COLO829 (cell line): Measurements from ENCODE around the gene SUPV3L1.
A peak's percentile ranks its signal among the peaks of the same experiment; 100 is the strongest.
"Not testable (repeated sequence)": the region's sequence is repeated elsewhere in the genome, so short reads cannot be mapped to it uniquely, and the experiment has no call there.

Experiments
- DNase-seq: peaks from one replicate; pipeline ENCODE4 v3.0.0; 2012; ENCODE audit warnings: low spot score

The SUPV3L1 gene

DNA sequence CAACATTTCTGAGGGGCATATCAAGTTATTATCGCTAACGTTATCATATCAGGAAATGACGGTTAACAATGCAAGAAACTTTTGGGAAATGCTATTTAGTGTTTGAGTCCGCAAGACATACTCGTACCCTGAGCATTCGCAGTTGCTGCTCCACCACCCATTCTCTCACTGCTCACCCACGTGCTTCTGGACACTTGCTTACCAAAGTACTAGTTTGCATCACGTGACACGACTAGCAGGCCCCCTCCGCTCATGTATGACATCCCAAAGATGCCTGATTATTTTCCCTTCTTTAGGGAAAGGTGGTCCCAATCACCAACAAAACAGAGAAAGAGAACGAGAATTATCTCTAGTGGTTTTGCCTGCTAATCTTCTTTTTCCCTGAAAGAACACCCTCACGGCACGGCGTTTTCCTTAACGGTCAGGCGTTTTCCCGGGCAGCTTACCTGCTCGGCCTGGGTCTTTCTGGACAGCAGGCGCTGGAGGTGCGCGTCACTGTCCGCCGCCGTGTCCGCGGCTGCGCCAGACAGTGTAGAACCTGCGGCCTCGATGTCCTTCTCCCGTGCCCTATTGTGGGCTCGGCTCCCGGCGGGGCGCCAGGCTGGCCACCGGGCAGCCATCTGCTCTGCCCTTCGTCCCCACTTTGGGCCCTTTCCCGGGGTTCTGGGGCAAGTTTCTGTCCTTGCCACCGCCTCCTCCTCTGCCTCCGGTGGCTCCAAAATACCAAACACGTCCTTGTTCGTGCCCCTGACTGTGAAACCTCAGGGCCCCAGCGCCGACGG is at the start of gene SUPV3L1:
Gene SUPV3L1, plus strand, starts transcription at position 492 of the 782 bp plus-strand sequence. Its CDS starts 58 bp downstream, at position 550.
- DNase-seq: peak; percentile 86

DNA sequence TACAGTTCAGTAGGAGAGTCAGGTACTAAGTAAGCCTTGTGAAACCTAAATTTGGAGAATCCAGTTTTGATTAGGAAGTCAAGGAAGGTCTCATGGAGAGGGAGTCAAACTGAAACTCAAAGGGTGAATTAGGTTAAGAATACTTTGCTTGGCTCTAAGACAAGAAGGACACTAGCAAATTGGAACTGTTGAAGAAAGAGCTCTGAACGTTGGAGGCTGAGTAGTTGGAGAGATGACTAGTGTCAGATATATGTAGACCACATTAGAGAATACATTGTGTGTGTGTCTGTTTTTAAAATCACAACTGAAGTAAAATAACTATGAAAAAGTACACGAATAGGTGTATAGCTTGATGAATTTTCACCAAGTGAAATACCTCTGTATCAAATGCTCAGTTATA is 49.8 kb upstream of the SUPV3L1 start:
- no peak for DNase-seq

DNA sequence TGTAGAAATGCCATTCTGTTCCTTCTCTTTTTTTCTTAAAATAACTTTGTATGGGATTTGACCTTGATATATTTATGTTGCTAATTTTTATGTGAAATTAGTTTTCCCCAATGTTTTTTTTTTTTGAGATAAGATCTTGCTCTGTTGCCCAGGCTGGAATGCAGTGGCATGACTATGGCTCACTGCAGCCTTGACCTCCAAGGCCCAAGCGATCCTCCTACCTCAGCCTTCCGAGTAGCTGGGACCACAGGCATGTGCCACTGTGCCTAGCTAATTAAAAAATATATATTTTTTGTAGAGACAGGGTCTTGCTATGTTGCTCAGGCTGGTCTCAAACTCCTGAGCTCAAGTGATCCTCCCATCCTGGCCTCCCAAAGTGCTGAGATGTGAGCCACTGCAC is 40.1 kb upstream of the SUPV3L1 start:
- no peak for DNase-seq

DNA sequence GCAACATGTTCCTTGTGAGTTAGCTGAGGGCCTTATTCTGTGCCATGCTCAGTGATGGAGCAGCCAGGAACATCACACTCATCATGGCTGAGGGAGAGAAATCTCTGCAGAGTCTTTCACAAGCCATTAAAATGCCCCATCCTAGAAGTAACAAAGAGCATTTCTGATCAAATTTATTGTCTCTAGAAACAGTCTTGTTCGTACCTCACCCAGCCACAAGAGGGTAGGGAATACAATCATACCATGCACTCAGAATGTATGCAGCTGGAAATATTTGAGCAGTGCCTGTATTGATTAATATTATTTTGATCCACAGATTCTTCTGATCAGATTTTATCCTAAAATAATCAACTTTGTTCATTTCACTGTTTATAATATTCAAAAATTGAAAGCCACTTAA is 38.7 kb upstream of the SUPV3L1 start:
- DNase-seq: no peak

DNA sequence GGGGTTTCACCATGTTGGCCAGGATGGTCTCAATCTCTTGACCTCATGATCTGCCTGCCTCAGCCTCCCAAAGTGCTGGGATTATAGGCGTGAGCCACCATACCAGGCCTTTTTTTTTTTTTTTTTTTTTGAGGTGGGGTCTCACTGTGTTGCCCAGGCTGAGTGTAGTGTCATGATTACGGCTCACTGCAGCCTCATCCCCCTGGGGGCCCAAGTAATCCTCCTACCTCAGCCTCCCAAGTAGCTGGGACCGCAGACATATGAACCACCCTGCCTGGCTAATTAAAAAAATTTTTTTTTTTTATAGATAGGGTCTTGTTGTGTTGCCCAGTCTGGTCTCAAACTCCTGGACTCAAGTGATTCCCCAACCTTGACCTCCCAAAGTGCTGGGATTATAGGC is 38.0 kb upstream of the SUPV3L1 start:
- not testable (repeated sequence) for DNase-seq

DNA sequence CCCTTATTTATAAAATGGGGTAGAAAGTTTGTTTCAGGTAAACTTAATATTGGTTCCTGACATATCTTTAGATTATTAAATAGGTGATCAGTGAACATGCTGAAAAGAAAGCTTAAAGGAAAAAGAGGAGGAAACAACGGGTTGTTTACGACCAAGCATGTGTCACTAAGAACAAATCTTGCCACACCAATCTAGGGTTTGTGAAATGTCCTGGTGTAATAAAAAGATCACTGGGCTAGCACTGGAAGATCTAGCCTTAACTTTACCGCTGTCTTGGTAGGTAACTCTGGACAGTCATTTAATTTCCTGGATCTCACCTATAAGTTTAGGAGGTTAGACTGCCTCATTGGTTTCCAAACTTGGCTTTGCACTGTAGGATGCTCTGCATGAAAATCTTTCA is 37.1 kb upstream of the SUPV3L1 start:
- no peak for DNase-seq

DNA sequence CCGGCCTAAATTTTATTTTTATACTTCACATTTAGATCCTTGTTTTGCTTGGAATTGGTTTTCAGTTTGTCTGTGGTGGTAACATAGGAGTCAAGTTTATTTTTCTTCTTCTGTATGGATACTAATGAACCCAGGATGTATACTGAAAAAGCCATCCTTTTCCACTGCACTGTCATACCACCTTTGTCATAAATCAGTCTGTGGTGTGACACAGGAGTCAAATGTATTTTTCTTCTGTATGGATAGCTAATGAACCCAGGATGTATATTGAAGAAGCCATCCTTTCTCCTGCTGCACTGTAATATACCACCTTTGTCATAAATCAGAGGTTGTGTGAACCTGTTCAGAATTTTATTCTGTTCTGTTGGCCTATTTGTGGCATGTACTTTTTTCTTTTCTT is 34.7 kb upstream of the SUPV3L1 start:
- DNase-seq: no peak

DNA sequence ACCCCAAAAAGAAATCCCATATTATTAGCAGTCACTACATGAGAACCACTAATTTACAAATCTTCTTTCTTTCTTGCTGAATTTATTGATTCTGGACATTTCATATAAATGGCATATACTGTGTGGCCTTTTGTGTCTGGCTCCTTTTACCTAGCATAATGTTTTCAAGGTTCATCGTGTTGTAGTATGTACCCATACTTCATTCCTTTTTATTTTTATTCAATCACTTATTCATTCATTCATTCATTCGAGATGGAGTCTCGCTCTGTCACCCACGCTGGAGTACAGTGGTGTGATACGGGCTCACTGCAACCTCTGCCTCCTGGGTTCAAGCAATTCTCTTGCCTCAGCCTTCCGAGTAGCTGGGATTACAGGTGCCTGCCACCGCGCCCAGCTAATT is 34.2 kb upstream of the SUPV3L1 start:
- no peak for DNase-seq

DNA sequence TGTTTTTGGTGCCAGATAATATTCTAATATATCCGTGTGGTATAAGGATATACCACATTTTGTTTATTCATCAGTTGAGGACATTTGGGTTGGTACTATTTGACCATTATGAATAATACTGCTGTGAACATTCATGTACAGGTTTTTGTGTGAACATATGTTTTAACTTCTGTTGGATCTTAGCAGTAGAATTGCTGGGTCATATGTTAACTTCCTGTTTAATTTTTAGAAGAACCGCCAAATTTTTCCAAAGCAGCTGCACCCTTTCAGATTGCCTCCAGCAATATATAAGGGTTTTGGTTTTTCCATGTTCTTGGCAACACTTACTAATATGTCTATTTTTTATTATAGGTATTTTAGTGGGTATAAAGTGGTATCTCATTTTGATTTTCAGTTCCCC is 33.3 kb upstream of the SUPV3L1 start:
- no peak for DNase-seq

DNA sequence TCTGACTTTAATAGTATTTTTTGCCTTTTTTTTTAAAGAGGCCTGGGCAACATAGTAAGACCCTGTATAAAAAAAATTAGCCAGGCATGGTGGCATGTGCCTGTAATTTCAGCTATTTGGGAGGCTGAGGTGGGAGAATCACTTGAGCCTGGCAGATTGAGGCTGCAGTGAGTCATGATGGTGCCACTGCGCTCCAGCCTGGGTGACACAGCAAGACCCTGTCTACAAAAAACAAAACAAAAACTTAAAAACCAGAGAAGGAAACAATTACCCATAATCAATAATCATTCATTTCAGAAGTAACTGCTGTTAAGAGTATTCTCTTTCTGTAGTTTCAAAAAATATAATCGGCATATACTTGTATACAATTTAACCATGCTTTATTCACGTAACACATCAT is 28.1 kb upstream of the SUPV3L1 start:
- no peak for DNase-seq

DNA sequence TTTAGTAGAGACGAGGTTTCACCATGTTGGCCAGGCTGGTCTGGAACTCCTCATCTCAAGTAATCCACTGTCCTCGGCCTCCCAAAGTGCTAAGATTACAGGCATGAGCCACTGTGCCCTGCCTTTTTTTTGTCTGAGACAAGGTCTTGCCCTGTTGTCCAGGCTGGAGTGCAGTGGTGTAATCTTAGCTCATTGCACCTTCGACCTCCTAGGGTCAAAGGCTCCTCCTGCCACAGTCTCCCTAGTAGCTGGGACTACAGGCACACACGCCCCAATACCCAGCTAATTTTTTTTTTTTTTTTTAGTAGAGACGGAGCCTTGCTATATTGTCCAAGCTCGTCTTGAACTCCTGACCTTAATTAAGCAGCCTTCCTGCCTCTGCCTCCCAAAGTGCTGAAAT is 26.8 kb upstream of the SUPV3L1 start:
- DNase-seq: no peak

DNA sequence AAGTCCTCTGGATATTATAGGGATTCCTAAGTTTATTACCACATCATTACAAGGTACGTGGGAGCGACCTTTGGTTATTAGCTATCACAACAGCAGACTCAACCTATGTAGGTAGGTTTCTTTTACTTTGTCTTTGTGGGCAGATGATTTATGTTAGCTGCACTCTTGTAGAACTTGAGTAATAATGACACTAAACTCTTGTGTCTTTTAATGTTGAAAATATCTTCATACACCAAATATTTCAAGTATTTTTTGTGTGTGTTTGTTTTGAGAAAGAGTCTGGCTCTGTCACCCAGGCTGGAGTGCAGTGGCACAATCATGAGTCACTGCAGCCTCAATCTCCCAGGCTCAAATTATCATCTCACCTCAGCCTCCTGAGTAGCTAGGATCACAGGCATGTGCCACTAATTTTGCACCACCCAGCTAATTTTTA is 19.2 kb upstream of the SUPV3L1 start:
- no peak for DNase-seq

DNA sequence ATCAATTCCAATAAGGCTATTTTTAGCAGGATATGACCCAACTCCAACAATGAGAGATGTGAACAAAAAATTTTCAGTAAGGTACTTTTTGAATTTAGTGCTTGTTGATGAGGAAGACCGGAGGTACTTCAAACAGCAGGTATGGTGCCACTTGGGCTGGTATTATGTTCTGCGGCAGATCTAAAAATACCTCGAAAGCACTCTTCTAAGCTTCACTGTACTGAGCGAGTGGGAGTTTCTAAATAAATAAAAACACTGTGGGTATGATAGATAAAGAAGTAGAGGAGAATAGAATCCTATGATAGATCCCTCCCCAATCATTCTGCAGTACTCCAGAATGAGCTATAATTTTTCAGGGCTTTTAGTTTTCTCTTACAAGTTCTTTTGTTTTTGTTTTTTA is 11.5 kb upstream of the SUPV3L1 start:
- no peak for DNase-seq

DNA sequence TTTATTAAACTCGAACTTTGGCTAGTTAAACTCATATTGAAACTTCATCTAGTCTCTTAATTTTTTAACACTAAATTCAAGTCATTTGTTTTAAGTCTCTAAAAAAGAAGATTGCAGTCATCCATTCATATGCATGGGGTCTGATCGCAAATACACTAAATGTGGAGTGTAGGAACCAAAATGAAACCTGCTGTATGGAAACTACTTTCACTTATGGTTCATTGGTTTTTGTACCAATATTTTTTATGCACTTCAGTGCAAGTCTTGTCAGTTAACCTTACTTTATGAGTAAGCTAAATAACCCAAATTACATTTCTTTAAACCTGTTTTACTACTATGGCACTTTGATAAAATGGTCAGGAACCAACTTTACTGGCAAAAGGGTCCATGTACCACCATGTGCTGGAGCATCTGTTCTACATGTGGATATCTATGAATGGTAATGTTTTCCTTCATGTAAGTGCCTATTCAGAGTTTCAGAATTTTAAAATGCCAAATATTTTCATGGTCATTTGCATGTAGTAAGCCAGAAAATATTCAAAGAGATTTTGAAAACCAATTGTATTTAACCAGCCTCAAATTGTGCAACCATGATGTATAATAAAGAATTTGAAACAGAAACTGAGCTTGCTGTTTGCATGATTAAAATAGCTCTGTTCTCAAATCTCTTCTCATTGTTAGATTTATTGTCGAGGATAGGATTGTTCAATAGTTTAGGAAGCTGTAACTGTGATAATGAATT is 7.6 kb upstream of the SUPV3L1 start:
- DNase-seq: no peak

DNA sequence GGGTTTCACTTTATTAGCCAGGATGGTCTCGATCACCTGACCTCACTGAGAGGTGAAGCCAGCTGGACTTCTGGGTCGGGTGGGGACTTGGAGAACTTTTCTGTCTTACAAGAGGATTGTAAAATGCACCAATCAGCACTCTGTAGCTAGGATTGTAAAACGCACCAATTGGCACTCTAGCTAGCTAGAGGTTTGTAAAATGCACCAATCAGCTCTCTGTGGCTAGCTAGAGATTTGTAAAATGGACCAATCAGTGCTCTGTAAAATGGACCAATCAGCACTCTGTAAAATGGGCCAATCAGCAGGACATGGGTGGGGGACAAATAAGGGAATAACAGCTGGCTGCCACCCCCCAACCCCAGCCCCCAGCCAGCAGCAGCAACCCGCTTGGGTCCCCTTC is 4.7 kb upstream of the SUPV3L1 start:
- not testable (repeated sequence) for DNase-seq

DNA sequence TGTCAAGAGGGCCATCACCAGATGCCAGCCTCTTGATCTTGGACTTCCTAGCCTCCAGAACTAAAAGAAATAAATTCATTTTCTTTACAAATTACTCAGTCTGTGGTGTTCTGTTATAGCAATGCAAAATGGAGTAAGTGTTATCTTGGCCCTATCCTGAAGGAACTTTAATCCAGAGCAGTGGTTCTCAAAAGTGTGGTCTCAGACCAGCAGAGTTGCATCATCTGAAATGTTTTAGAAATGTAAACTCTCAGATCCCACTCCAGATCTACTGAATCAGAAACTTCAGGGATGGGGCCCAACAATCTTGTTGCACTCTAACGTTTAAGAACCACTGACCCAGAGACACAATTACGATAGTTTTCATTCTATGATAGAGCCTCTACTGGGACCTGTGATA is 3.2 kb upstream of the SUPV3L1 start:
- DNase-seq: no peak

DNA sequence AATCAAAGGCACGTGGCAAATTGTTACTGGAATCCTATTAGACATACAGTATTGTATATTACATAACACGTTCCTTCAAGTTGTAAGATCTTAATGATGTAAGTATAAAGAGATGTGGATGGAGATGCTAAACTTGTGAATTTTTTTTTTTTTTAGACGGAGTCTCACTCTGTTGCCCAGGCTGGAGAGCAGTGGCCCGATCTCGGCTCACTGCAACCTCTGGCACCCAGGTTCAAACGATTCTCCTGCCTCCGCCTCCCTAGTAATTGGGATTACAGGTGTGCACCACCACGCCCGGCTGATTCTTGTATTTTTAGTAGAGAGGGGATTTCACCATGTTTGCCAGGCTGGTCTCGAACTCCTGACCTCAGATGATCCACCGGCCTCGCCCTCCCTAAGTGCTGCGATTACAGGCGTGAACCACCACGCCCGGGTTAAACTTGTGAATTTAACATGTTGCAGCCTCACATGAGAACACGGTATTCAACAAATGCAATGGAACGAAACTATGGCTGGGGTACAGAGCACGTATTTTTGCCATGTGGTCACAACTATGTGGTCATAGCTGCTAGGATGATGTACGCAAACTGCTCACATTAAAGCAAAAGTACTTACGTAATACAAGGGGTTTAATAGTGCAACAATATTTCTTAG is 818 bp upstream of the SUPV3L1 start:
- peak; percentile 21 for DNase-seq

DNA sequence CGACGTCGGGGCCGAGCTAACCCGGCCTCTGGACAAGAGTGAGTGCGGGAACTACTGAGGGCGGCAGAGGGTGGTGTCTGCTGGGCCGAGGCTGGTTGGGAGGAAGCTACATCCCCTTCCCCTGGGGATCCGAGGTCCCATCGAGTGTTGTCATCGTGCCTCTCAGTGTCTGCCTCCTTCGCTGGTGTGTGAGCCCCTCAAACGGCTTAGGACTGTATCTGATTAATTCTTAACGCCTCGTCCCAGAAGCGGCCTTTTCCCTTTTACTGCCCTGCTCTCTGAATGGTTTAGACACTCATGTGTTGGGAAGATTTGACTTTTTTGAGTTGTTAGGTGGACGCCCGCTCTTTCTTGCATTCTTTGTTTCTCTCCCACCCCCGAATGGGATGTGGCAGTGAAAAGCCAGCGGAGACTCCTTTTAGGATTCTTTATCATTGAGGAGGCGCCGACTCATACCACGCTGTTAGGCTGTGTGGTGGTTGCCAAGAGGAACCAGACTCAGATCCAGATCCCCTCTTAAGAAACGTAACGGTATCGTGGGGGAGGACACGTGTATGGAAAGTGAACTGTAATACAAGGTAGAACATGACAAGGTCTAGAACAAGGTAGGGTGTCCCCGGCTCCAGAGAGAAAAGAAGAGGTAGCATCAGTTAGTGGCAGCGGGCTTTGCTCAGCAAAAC is 631 bp downstream of the SUPV3L1 start:
- DNase-seq: no peak

DNA sequence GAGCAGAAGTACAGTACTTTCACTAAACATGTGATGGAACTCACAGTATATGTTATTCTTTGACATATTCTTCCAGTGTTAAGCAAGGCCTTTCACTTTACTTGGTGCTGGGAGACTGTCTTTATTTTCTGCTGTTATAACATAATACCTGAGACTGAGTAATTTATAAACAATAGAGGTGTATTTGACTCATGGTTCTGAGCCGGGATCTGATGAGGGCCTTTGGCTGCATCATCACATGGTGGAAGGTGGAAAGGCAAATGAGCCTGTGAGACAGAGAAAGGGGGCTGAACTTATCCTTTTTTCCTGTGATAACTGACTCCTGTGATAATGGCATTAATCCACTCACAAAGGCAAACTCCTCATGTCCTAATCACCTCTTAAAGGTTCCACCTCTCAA is 1.4 kb downstream of the SUPV3L1 start:
- no peak for DNase-seq

DNA sequence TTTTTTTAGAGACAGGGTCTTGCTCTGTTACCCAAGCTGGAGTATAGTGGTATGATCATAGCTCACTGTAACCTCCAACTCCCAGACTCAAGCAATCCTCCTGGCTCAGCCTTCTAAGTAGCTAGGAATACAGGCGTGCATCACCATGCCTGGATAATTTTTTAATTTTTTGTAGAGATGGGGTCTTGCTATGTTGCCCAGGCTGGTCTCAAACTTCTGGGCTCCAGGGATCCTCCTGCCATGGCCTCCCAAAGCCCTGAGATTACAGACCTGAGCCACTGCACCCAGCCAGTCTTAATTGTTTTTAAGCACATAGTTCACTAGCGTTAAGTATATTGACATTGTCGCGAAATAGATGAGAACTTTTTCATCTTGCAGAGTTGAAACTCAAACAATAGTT is 2.0 kb downstream of the SUPV3L1 start:
- DNase-seq: no peak

DNA sequence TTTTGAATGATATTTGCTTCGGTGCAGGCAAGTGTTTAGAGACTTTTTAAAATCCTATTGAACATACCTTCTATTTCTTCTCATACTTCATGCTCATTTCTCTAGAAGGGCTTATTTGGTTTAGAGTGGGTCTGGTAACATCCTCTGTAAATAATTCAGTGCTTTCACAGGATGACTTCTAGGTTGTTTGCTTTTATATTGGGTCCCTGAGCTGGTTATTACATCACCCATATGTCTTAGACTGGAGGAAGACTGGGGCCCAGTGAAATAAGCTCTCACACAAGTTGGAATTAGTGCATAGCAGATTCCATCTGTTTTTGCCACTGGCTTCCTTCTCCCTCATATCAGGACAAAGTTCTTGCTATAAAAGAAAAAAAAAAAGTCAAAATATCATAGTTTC is 6.5 kb downstream of the SUPV3L1 start:
- no peak for DNase-seq

DNA sequence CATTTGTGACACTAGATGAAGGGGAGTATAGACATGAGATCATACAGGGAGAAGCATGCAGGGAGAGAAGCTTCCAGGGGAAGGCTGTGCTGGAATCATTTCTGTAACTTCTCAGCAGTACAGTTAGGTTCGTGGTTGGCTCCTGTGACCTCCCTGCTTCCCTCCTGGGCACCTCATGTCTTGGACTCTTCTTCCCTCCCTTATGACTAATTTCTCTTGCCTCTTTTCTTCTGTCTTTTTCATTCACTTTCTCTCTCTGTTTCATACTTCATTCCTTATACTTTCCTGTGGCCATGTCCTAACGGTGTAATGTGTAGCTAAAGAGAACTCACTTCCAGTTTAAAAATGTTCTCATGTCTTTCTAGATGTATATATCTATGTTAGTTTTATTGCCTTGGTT is 21.0 kb downstream of the SUPV3L1 start:
- no peak for DNase-seq

DNA sequence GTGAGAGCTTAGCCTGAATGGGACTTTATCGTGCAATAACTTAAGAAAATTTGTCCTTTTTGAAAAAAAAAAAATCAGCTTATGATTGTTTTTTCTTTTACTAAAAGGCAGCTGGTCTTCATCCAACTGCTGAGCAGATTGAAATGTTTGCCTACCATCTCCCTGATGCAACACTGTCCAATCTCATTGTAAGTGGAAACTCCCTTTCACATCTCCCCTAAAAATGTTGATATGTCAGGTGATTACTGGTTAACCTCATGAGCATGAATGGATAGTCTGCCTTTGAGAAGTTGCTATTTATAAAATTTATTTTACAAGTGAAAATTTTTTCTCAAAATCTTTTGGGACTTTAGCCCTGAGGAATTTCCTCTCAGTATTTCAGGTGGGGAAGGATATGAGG is 22.3 kb downstream of the SUPV3L1 start:
- DNase-seq: no peak
